Mucosa of stomach (tissue), 1 donor: ENCODE data around the gene NETO1.

Experiments
- H3K27me3 ChIP-seq: one replicate; pipeline ENCODE4 v1.7.0; 2013; ENCODE audit warnings: mild to moderate bottlenecking, low read length; ENCODE audit not compliant: control insufficient read depth, insufficient read depth
- H3K36me3 ChIP-seq: one replicate; pipeline ENCODE4 v1.7.0; 2013; ENCODE audit warnings: low read length; ENCODE audit not compliant: control insufficient read depth, insufficient read depth
- H3K4me1 ChIP-seq: one replicate; pipeline ENCODE4 v1.7.0; 2013; ENCODE audit warnings: mild to moderate bottlenecking, low read length; ENCODE audit not compliant: control insufficient read depth, insufficient read depth
- H3K4me3 ChIP-seq: one replicate; pipeline ENCODE4 v1.7.0; 2013; ENCODE audit warnings: low read length
- H3K9ac ChIP-seq: one replicate; pipeline ENCODE4 v1.7.0; 2013; ENCODE audit warnings: mild to moderate bottlenecking, low read length, moderate library complexity
- H3K9me3 ChIP-seq: one replicate; pipeline ENCODE4 v1.7.0; 2013; ENCODE audit warnings: mild to moderate bottlenecking, low read length, moderate library complexity; ENCODE audit not compliant: control insufficient read depth
- donor health status: Pancreatic carcinoma.

NETO1 gene

DNA sequence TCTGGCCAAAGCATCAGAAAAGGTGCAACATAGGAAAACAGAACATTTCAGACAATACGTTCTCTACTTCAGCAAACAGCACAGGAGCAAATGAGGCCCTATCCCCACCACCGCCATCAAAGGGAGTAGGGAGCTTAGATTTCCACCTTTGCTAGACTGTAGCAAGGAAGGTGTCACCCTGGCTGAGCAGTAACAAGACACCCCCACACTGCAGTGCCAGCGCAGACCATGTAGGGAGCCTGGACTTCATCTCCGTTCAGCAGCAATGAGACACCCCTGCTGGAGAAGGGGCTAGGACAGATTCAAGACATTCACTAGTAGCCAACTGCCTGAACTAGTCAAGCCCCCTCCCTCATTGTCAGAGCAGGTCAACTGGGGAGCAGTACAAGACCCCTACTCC, 163.6 kb downstream of the NETO1 start:
- H3K36me3 ChIP-seq: no peaks in the 10 kb centered on the region
- H3K9me3 ChIP-seq: no peaks in the 10 kb centered on the region
- H3K4me3 ChIP-seq: no peak overlapping the region

DNA sequence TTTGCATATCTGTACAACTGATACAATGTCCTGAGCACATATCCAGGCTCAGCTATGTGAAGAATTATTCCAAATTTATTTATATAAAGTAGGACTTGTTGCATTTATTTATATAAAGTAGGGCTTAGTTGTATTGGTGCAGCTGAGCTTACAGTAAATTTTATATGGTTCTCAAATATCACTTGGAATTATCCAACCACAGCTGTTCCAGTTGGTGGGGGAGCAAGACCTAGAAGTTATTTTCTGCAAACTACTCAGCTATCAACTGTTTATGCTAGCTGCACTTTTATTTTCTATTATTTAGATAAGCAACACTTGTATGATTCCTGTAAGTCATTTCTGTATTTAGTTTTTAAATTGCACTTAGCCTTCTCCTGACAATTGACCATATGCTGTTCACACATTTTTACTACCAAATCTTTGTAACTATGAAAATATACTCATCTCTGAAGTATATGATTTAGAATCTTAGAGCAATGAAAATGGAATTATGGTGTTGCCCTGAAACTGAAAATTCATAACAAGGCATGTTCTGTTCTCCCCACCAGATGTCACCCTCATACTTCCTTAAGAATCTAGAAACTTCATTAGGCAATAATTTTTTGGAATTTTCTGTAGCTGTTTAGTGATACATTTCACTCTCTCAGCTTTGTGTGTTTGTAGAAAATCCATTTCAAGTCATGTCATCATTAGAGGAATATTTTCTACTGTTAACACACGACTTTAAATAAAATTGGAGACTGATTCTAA, 166.7 kb downstream of the NETO1 start:
- H3K9me3 ChIP-seq: no peaks in the 10 kb centered on the region
- H3K4me3 ChIP-seq: no peak overlapping the region
- H3K27me3 ChIP-seq: no peaks in the 10 kb centered on the region
- H3K36me3 ChIP-seq: no peaks in the 10 kb centered on the region
- no peaks in the 10 kb centered on the region for H3K4me1 ChIP-seq
- no peak overlapping the region for H3K9ac ChIP-seq

More for the DNA sequence above, 163.6 kb downstream of the NETO1 start:
- Histone ChIP-seq H3K9ac (no peak overlapping the region), H3K4me1 (no peaks in the 10 kb centered on the region), H3K27me3 (no peaks in the 10 kb centered on the region)

DNA sequence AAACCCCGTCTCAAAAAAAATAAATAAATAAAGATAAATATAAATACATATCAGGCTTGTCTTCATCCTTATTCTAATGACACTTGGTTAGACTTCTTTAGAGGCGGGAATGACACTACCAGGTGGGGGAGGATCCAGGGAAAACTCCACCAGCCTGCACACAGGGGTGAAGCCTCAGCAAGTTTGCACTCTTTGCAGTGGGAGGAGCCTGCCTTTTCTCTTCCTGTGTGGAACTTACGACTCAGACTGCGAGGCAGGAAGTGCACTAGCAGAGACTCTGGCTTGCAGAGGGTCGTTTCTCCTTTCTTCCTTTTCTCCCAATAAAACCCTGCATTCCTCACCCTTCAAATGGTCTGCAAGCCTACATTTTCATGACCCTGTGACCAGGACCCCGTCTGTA, 170.1 kb downstream of the NETO1 start:
- Histone ChIP-seq H3K4me3 (no peak overlapping the region), H3K9me3 (no peaks in the 10 kb centered on the region), H3K27me3 (no peaks in the 10 kb centered on the region), H3K4me1 (peaks cover under 1% of the 10 kb centered on the region), H3K36me3 (no peaks in the 10 kb centered on the region), H3K9ac (no peak overlapping the region)

DNA sequence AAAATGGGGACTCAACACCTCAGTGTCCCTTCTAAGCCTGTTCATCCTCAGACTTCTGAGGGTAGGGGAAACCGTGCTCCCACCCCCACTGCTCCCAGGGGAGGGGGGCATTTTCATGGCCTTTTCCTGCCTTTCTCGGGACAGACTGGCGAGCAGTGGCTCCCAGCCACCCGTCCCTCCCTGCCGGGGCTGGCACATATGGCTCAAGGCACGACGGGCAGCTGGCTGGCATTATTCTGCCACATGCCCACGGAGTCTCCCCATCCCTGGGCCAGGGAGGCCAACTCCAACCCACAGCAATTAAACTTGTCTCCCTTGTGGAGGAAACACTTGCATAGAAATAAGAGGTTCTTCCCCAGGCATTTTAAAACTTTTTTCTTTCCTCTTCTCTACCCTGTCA, 175.2 kb downstream of the NETO1 start:
- Histone ChIP-seq H3K36me3 (no peaks in the 10 kb centered on the region), H3K27me3 (no peaks in the 10 kb centered on the region), H3K4me3 (no peak overlapping the region), H3K9me3 (no peaks in the 10 kb centered on the region), H3K4me1 (peaks cover 5% of the 10 kb centered on the region), H3K9ac (no peak overlapping the region)
